HCT116 (cell line): Measurements from ENCODE around the gene AIFM2.

Source experiments
- CEBPB ChIP-seq: IDR thresholded peaks from 2 replicates; pipeline ENCODE4 v1.6.1; 2012; ENCODE audit warnings: low read depth
- EZH2 ChIP-seq: fragments of 200-600 bp; sonication (generic); IDR thresholded peaks from 2 replicates; pipeline ENCODE4 v1.6.1; 2017; ENCODE audit warnings: antibody characterized with exemption, mixed run types
- EZH2phosphoT487 ChIP-seq: fragments of 200-600 bp; IDR thresholded peaks from 2 replicates; pipeline ENCODE4 v1.6.1; 2018; ENCODE audit warnings: antibody characterized with exemption, borderline replicate concordance
- RAD21 ChIP-seq: IDR thresholded peaks from 2 replicates; pipeline ENCODE4 v1.6.1; 2012; ENCODE audit warnings: low read depth, mild to moderate bottlenecking
- TF ChIP-seq, protein P1 (sequence below): IDR thresholded peaks from 2 replicates; pipeline ENCODE4 v1.6.1; 2012
- TF ChIP-seq, protein P2 (sequence below): IDR thresholded peaks from 2 replicates; pipeline ENCODE4 v1.6.1; 2012
- TF ChIP-seq, protein P3 (sequence below), 3 experiments: fragments of 200-600 bp in 1 of 3; sonication (generic) in 1 of 3; IDR thresholded peaks in 2 of 3; conservative IDR thresholded peaks in 1 of 3; 2 replicates each; pipeline ENCODE4 v1.5.1; 2012 to 2017; ENCODE audit warnings: low read depth in 2 of 3, low read length in 2 of 3, antibody characterized with exemption in 1 of 3, borderline replicate concordance in 1 of 3, control low read depth in 1 of 3, mild to moderate bottlenecking in 1 of 3, mixed read lengths in 1 of 3, mixed run types in 1 of 3, moderate library complexity in 1 of 3; ENCODE audit not compliant: insufficient read depth in 1 of 3
- TF ChIP-seq, protein P4 (sequence below): IDR thresholded peaks from 2 replicates; pipeline ENCODE4 v1.6.1; 2012; ENCODE audit warnings: low read depth

DNA sequence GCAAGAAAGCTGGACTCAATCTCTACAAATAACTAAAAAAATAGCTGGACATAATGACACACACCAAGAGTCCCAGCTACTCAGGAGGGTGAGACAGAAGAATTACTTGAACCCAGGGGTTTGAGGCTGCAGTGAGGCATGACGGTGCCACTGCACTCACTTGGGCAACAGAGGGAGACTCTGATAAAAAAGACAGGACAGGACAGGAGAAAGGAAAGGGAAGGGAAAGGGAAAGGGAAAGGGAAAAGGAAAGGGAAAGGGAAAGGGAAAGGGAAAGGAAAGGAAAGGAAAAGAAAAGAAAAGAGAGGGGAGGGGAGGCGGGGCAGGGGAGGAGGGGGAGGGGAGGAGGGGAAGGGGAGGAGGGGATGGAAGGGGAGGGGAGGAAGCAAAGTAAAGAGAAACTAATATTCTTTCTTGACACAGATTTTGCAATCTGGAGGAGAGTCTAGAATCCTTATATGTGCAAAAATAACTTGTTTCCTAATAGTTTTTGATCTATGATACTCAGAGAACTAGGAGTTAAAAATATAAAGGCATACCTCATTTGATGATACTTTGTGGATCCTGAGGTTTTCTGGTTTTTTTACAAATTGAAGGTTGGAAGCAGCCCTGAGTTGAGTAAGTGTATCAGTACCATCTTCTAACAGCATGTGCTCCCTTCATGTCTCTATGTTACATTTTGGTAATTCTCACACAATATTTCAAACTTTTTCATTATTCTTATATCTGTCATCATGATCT, 29.7 kb upstream of the AIFM2 start:
- TF ChIP-seq, protein P1, sequence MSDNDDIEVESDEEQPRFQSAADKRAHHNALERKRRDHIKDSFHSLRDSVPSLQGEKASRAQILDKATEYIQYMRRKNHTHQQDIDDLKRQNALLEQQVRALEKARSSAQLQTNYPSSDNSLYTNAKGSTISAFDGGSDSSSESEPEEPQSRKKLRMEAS = no peak
- TF ChIP-seq, protein P2, sequence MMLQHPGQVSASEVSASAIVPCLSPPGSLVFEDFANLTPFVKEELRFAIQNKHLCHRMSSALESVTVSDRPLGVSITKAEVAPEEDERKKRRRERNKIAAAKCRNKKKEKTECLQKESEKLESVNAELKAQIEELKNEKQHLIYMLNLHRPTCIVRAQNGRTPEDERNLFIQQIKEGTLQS = no peak
- no peak for TF ChIP-seq RAD21
- TF ChIP-seq, protein P3, sequence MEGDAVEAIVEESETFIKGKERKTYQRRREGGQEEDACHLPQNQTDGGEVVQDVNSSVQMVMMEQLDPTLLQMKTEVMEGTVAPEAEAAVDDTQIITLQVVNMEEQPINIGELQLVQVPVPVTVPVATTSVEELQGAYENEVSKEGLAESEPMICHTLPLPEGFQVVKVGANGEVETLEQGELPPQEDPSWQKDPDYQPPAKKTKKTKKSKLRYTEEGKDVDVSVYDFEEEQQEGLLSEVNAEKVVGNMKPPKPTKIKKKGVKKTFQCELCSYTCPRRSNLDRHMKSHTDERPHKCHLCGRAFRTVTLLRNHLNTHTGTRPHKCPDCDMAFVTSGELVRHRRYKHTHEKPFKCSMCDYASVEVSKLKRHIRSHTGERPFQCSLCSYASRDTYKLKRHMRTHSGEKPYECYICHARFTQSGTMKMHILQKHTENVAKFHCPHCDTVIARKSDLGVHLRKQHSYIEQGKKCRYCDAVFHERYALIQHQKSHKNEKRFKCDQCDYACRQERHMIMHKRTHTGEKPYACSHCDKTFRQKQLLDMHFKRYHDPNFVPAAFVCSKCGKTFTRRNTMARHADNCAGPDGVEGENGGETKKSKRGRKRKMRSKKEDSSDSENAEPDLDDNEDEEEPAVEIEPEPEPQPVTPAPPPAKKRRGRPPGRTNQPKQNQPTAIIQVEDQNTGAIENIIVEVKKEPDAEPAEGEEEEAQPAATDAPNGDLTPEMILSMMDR (IDR thresholded peaks at IDR 0.05 in 2 of 3, conservative IDR thresholded peaks at IDR 0.05 in 1 of 3; ENCODE audit: borderline replicate concordance in 1 of 3, insufficient read depth in 1 of 3, low read depth in 2 of 3, low read length in 2 of 3) = no peak
- TF ChIP-seq EZH2 = no peak
- no peak for TF ChIP-seq CEBPB
- TF ChIP-seq EZH2phosphoT487 = no peak
- TF ChIP-seq, protein P4, sequence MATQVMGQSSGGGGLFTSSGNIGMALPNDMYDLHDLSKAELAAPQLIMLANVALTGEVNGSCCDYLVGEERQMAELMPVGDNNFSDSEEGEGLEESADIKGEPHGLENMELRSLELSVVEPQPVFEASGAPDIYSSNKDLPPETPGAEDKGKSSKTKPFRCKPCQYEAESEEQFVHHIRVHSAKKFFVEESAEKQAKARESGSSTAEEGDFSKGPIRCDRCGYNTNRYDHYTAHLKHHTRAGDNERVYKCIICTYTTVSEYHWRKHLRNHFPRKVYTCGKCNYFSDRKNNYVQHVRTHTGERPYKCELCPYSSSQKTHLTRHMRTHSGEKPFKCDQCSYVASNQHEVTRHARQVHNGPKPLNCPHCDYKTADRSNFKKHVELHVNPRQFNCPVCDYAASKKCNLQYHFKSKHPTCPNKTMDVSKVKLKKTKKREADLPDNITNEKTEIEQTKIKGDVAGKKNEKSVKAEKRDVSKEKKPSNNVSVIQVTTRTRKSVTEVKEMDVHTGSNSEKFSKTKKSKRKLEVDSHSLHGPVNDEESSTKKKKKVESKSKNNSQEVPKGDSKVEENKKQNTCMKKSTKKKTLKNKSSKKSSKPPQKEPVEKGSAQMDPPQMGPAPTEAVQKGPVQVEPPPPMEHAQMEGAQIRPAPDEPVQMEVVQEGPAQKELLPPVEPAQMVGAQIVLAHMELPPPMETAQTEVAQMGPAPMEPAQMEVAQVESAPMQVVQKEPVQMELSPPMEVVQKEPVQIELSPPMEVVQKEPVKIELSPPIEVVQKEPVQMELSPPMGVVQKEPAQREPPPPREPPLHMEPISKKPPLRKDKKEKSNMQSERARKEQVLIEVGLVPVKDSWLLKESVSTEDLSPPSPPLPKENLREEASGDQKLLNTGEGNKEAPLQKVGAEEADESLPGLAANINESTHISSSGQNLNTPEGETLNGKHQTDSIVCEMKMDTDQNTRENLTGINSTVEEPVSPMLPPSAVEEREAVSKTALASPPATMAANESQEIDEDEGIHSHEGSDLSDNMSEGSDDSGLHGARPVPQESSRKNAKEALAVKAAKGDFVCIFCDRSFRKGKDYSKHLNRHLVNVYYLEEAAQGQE = no peak
